ENCODE measurements around the gene SLC35G3.
"Not testable (repeated sequence)": the region's sequence is repeated elsewhere in the genome, so short reads cannot be mapped to it uniquely, and the experiment has no call there.

SLC35G3 gene

GRCh38 chr17:35162755-35163154, 31.4 kb downstream of the SLC35G3 start:
- no peak for FAIRE-seq

- FAIRE-seq = no peak
Observed at GRCh38 chr17:35161281-35161761, 32.9 kb downstream of the SLC35G3 start.

GRCh38 chr17:35160354-35161201, 33.6 kb downstream of the SLC35G3 start:
- no peak for FAIRE-seq

- FAIRE-seq = no peak
Observed at GRCh38 chr17:35159940-35160339, 34.3 kb downstream of the SLC35G3 start.

GRCh38 chr17:35155246-35155645, 38.9 kb downstream of the SLC35G3 start:
- FAIRE-seq = no peak

GRCh38 chr17:35154196-35155165, 39.7 kb downstream of the SLC35G3 start:
- no peak for FAIRE-seq

- FAIRE-seq = no peak
Observed at GRCh38 chr17:35152421-35153140, 41.6 kb downstream of the SLC35G3 start.

GRCh38 chr17:35151080-35151479, 43.1 kb downstream of the SLC35G3 start:
- FAIRE-seq = not testable (repeated sequence)

GRCh38 chr17:35149941-35150340, 44.3 kb downstream of the SLC35G3 start:
- FAIRE-seq = no peak

- no peak for FAIRE-seq
Observed at GRCh38 chr17:35148144-35148543, 46.0 kb downstream of the SLC35G3 start.

- FAIRE-seq = no peak
Observed at GRCh38 chr17:35147375-35147905, 46.8 kb downstream of the SLC35G3 start, which contains the start of gene UNC45B. UNC45B (plus strand) TSS chr17:35147817; CDS start chr17:35148264, 447 bp downstream.

- FAIRE-seq = no peak
Observed at GRCh38 chr17:35146214-35146833, 47.9 kb downstream of the SLC35G3 start.

- FAIRE-seq = no peak
Observed at GRCh38 chr17:35144840-35145239, 49.4 kb downstream of the SLC35G3 start.
